Effector memory CD8-positive, alpha-beta T cell (primary cell): ENCODE results near the gene MYT1.

Experiments
- ATAC-seq: fragments of 150-1000 bp; cut with Tn5 transposase; replicated peaks from 2 replicates; pipeline ENCODE4 v1.10.0; 2021; ENCODE audit warnings: mild to moderate bottlenecking, moderate library complexity
- DNase-seq, 3 experiments: peaks; one replicate each; pipeline ENCODE4 v3.0.0; 2021
- H3K27ac Mint-ChIP-seq, 2 donors: one replicate each; pipeline ENCODE4 v1.8.0; 2022; ENCODE audit warnings: mild to moderate bottlenecking in 2 of 2, mixed read lengths in 2 of 2, moderate library complexity in 2 of 2
- H3K27me3 Mint-ChIP-seq, 2 donors: one replicate each; pipeline ENCODE4 v1.8.0; 2022; ENCODE audit warnings: mixed read lengths in 2 of 2
- H3K36me3 Mint-ChIP-seq: one replicate; pipeline ENCODE4 v1.8.0; 2022; ENCODE audit warnings: mild to moderate bottlenecking, moderate library complexity, mixed read lengths; ENCODE audit not compliant: insufficient read depth
- H3K4me1 Mint-ChIP-seq, 2 donors: one replicate each; pipeline ENCODE4 v1.8.0; 2022; ENCODE audit warnings: low read depth in 2 of 2, mixed read lengths in 2 of 2
- H3K4me3 Mint-ChIP-seq, 2 donors: one replicate each; pipeline ENCODE4 v1.8.0; 2022; ENCODE audit warnings: mild to moderate bottlenecking in 2 of 2, mixed read lengths in 2 of 2, moderate library complexity in 2 of 2
- H3K9me3 Mint-ChIP-seq, 2 donors: one replicate each; pipeline ENCODE4 v1.8.0; 2022; ENCODE audit warnings: mixed read lengths in 2 of 2

MYT1 gene

DNA sequence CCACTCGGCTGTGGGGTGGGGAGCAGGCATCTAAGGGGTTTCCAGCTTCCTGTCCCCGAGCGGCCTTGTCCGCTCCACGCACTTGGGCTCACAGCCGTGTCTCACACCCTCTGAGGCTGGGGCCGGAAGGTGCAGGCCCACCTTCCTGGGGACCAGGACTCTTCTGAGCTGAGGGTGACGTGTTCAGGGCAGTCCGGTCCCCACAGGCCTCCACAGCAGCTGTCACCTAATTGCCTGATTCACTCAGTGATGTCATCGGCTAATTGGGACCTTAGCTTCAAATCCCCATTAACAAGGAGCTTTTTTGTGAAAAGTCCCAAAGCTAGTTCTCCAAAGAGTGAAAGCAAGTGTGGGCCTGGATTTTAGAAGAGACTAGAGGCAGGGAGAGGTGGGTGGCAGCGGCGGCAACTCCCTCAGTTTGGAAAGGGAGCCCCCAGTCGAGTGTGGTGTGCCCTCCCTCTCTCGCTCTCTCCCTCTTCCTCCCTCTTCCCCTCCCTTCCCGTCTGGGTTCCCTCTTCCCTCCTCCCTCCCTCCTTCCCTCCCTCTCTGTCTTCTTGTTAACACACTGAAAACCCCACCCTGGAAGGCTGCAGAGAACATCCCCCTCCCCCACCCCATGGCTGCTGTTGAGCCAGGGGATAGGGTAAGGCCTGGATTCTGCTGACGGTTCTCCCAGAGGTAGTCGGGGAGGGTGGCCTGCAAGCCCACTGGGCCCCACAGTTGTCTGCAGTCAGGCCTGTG is 39.0 kb downstream of the MYT1 start:
- H3K27me3 Mint-ChIP-seq: peaks cover 26 to 63% of the 10 kb centered on the region in 2 donors
- H3K4me3 Mint-ChIP-seq: no peak overlapping the region
- H3K4me1 Mint-ChIP-seq: peaks cover 0 to 3% of the 10 kb centered on the region in 2 donors
- ATAC-seq (no peak), DNase-seq (no peak)
- H3K36me3 Mint-ChIP-seq: no peaks in the 10 kb centered on the region
- no peaks in the 10 kb centered on the region for H3K9me3 Mint-ChIP-seq
- no peak overlapping the region for H3K27ac Mint-ChIP-seq

DNA sequence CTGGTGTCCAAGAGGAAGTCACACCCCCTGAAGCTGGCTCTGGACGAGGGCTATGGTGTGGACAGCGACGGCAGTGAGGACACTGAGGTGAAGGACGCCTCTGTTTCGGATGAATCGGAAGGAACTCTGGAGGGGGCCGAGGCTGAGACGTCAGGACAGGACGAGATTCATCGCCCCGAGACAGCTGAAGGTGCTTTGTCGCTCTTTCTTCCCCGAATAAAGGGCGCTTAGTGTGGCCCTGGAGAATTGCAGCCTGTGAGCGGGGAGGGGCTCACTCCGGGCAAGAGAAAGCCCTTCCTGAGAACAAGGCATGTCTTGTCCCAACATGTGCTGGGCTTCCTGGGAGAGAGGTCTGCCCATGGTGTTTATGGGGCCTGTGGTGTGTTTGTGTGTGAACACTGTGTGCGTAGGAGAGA is 41.4 kb downstream of the MYT1 start:
- peaks cover 0 to 3% of the 10 kb centered on the region in 2 donors for H3K4me1 Mint-ChIP-seq
- no peaks in the 10 kb centered on the region for H3K36me3 Mint-ChIP-seq
- no peak overlapping the region for H3K27ac Mint-ChIP-seq
- ATAC-seq (no peak), DNase-seq (no peak)
- no peaks in the 10 kb centered on the region for H3K9me3 Mint-ChIP-seq
- peaks cover 34 to 62% of the 10 kb centered on the region in 2 donors for H3K27me3 Mint-ChIP-seq
- no peak overlapping the region for H3K4me3 Mint-ChIP-seq

DNA sequence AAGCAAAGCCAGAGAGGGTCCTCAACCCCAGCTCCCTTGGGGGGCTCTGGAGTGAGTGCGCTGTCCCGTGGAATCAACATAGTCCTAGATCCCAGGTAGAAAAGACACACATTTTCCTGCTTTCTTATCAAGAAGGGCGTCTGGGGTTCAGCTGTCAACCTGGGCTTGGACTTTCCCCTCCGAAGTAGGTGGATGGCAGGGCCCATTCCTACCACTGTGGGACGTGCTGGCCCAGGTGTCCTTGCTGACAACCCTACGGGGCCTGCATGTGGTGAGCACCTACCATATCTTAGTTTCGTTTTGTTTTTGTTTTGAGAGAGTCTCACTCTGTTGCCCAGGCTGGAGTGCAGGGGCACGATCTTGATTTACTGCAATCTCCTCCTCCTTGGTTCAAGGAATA is 42.4 kb downstream of the MYT1 start:
- ATAC-seq (no peak), DNase-seq (no peak)
- no peak overlapping the region for H3K4me3 Mint-ChIP-seq
- H3K9me3 Mint-ChIP-seq: no peaks in the 10 kb centered on the region
- H3K36me3 Mint-ChIP-seq: no peaks in the 10 kb centered on the region
- no peak overlapping the region for H3K27ac Mint-ChIP-seq
- peaks cover 32 to 63% of the 10 kb centered on the region in 2 donors for H3K27me3 Mint-ChIP-seq
- H3K4me1 Mint-ChIP-seq: no peaks in the 10 kb centered on the region

DNA sequence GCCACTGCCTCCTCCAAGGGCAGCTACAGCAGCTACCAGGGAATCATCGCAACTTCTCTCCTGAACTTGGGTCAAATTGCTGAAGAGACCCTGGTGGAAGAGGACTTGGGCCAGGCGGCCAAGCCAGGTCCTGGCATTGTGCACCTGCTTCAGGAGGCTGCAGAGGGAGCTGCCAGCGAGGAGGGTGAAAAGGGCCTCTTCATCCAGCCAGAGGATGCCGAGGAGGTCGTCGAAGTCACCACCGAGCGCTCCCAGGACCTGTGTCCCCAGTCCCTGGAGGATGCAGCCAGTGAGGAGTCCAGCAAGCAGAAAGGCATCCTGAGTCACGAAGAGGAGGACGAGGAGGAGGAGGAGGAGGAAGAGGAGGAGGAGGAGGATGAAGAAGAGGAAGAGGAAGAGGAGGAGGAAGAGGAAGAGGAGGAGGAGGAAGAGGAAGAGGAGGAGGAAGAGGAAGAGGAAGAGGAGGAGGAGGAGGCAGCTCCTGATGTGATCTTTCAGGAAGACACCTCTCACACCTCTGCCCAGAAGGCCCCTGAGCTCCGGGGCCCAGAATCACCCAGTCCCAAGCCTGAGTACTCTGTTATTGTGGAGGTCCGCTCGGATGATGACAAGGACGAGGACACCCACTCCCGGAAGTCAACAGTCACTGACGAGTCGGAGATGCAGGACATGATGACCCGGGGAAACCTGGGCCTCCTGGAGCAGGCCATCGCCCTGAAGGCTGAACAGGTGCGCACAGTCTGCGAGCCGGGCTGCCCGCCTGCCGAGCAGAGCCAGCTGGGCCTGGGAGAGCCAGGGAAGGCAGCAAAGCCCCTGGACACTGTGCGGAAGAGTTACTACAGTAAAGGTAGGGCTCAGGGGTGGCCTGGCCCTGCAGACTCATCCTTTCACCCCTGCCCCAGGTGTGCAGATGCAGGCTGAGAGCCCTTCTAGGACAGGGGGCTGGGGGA is 43.7 kb downstream of the MYT1 start:
- ATAC-seq: no peak
- Mint-ChIP-seq H3K27ac (peak overlapping the region in 1 of 2 donors; percentile 77), H3K4me1 (no peaks in the 10 kb centered on the region), H3K27me3 (peaks cover 33 to 66% of the 10 kb centered on the region in 2 donors), H3K36me3 (no peaks in the 10 kb centered on the region), H3K9me3 (no peaks in the 10 kb centered on the region), H3K4me3 (no peak overlapping the region)
- no peak for DNase-seq

DNA sequence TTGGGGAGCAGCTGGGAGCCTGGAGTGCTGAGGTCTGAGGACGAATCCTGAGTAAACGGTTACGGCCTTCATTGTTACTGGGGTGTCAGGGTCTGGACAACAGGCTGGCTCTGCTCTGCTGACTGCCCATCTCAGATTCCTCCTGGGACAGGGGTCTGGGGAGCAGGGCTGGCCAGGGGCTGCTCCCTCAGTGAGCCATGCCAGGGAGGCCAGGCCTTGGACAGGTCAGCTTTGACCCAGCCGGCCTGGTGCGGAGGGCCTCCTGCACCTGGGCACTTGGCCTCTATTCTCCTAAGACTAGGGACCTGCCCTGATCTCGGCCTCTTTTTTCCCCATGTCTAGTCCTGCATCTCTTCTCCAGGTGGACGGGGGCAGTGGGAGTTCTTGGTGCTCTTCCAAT is 44.9 kb downstream of the MYT1 start:
- no peaks in the 10 kb centered on the region for H3K4me1 Mint-ChIP-seq
- DNase-seq (no peak), ATAC-seq (no peak)
- no peaks in the 10 kb centered on the region for H3K36me3 Mint-ChIP-seq
- H3K27ac Mint-ChIP-seq: no peak overlapping the region
- peaks cover 33 to 72% of the 10 kb centered on the region in 2 donors for H3K27me3 Mint-ChIP-seq
- no peaks in the 10 kb centered on the region for H3K9me3 Mint-ChIP-seq
- no peak overlapping the region for H3K4me3 Mint-ChIP-seq

DNA sequence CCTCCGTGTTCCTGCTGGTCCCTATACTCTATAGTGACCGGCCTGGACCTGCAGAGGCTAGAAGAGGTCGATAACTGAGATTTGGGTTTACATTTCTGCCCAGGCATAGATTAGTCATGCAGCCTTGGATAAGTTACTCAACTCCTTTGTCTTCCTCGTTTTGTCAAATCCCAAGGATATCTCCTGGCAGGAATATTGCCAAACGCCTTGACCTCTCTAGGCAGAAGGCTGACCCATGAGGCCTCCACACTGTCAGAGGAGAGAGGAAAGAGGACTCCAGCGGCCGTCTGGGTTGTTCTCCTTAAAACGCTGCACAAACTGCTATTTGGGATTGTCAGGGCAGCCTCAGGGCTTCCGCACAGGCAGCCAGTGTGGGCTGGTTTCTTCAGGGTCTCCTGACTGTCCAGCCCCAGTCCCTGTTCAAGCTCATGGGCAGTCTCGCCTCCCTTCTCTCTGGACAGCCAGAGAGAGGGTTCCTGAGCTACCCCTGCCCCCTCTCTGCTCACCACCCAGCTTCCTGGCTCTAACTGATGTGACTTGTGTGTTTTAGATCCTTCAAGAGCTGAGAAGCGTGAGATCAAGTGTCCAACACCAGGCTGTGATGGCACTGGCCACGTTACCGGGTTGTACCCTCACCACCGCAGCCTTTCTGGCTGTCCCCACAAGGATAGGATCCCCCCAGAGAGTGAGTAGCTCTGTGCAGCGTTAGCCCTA is 46.6 kb downstream of the MYT1 start:
- Mint-ChIP-seq H3K36me3 (no peaks in the 10 kb centered on the region), H3K4me1 (peaks cover 2 to 4% of the 10 kb centered on the region in 2 donors), H3K27me3 (peaks cover 40 to 77% of the 10 kb centered on the region in 2 donors), H3K27ac (no peak overlapping the region), H3K4me3 (no peak overlapping the region), H3K9me3 (no peaks in the 10 kb centered on the region)
- no peak for ATAC-seq
- no peak for DNase-seq

DNA sequence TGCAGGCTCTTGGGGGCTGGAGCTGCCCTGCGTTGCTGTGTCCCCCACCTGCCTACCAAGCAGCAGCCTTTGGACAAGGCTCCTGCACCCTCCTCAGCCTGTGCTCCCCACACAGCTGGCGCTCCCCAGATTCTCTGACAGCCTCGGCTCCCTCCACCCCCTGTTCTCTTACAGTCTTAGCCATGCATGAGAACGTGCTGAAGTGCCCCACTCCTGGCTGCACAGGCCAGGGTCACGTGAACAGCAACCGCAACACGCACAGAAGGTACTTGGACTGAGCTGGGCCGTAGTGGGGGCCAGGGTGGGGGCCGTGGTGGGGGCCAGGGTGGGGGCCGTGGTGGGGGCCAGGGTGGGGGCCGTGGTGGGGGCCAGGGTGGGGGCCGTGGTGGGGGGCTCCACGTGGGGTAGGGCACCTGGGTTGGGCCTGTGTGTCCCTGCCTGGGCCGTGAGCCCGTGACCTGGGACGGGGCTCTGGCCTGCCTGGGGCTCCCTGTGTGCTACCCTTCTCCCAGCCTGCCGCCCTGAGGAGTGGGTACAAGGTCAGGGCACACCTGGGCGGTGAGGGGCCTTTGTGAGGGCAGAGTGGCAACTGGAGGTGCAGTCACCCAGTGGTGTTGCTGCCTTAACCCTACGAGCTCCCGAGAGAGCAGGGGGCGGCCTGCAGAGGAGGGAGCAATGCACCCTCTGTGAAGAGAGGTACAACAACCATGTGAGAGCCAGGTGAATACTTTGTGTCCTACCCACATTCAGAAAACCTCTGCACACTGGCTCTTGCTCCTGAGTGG is 47.8 kb downstream of the MYT1 start:
- Mint-ChIP-seq H3K27me3 (peaks cover 40 to 70% of the 10 kb centered on the region in 2 donors), H3K36me3 (no peaks in the 10 kb centered on the region), H3K27ac (no peak overlapping the region), H3K9me3 (no peaks in the 10 kb centered on the region), H3K4me1 (peaks cover 2 to 4% of the 10 kb centered on the region in 2 donors), H3K4me3 (no peak overlapping the region)
- DNase-seq: no peak
- ATAC-seq: no peak

DNA sequence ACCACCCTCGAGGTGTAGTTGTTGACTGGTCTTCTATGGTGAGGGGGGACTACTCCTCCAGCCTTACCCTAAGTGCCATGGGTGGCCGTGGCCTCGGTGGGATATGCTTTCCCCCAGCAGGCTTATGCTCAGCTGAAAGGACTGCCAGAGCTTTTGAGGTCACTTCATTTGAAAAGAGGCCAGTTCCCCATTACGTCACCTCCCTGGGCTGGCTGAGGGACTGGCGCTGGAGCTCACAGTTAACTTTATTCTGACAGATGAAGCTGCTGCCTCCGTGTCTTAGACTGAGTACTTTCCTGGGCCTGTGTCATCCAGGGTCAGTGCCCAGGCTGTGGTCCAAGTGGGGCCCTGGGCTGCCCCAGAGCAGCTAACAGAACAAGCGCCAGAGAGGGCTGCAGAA is 48.5 kb downstream of the MYT1 start:
- H3K4me3 Mint-ChIP-seq: no peak overlapping the region
- no peaks in the 10 kb centered on the region for H3K9me3 Mint-ChIP-seq
- no peak overlapping the region for H3K27ac Mint-ChIP-seq
- H3K27me3 Mint-ChIP-seq: peaks cover 35 to 65% of the 10 kb centered on the region in 2 donors
- H3K36me3 Mint-ChIP-seq: no peaks in the 10 kb centered on the region
- H3K4me1 Mint-ChIP-seq: peaks cover 2 to 4% of the 10 kb centered on the region in 2 donors
- DNase-seq (no peak), ATAC-seq (no peak)

DNA sequence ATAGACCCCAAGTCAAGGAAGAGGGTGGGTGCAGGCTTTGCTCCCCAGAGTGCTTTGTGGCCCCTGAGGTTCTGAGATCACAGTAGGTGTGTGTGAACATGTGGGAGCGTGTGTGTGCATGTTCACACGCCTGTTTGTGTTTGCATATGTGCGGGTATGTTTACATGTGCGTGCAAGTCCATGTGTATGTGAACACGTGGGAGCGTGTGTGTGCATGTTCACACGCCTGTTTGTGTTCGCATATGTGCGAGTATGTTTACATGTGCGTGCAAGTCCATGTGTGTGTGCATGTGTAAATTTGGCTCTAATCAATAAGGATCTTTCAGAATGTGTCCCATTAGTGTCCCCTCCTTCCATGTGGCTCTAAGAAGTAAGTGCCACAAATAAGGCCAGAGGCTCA is 49.9 kb downstream of the MYT1 start:
- H3K36me3 Mint-ChIP-seq: no peaks in the 10 kb centered on the region

DNA sequence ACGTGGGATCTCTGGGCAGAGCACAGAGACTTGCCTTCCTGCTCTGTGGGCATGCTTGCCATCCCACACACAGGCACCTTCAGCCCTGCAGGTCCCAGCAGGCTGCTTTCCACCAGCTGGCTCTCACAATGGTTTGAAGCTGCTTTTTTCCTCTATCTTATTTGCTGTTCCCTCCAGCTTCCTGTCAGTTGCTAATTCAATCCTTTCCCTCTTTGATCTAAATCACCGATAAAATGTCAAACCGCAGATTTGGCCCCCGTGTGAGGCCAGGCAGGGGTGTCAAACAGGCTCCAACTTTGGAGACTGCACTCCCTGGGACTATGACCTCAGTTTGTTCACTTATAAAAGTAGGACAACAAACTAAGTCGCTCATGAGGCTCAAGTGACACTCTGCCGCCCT is 50.7 kb downstream of the MYT1 start:
- no peak overlapping the region for H3K4me3 Mint-ChIP-seq
- H3K27me3 Mint-ChIP-seq: peaks cover 15 to 52% of the 10 kb centered on the region in 2 donors
- peaks cover 4 to 5% of the 10 kb centered on the region in 2 donors for H3K4me1 Mint-ChIP-seq
- DNase-seq (no peak), ATAC-seq (no peak)
- H3K9me3 Mint-ChIP-seq: no peaks in the 10 kb centered on the region
- no peaks in the 10 kb centered on the region for H3K36me3 Mint-ChIP-seq
- no peak overlapping the region for H3K27ac Mint-ChIP-seq

More for the DNA sequence above, 49.9 kb downstream of the MYT1 start:
- Mint-ChIP-seq H3K4me1 (peaks cover 4% of the 10 kb centered on the region in 2 donors), H3K9me3 (no peaks in the 10 kb centered on the region), H3K4me3 (no peak overlapping the region), H3K27ac (no peak overlapping the region), H3K27me3 (peaks cover 23 to 55% of the 10 kb centered on the region in 2 donors)
- ATAC-seq (no peak), DNase-seq (no peak)

DNA sequence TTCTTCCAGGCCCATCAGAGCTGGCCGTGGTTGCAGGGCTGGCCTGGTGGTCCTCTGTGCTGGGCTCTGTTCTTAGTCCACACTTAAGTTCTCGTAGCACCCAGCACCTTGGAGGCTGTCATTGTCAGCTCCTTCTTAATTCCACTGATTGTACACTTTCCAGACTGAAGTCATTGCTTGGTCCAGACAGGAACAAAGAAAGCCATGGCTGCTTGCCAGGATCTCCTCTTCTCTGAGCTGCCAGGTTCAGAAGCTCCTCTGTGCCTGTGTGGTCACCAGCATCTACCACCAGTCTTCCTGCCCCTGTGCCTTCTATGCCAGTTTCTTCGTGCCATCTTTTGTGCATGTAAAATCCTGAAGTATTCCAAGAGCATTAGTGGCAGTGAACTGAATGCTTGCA is 51.8 kb downstream of the MYT1 start:
- H3K4me1 Mint-ChIP-seq: peaks cover 4 to 5% of the 10 kb centered on the region in 2 donors
- no peak overlapping the region for H3K4me3 Mint-ChIP-seq
- ATAC-seq (no peak), DNase-seq (no peak)
- no peaks in the 10 kb centered on the region for H3K36me3 Mint-ChIP-seq
- no peak overlapping the region for H3K27ac Mint-ChIP-seq
- H3K27me3 Mint-ChIP-seq: peaks cover 14 to 44% of the 10 kb centered on the region in 2 donors
- no peaks in the 10 kb centered on the region for H3K9me3 Mint-ChIP-seq

DNA sequence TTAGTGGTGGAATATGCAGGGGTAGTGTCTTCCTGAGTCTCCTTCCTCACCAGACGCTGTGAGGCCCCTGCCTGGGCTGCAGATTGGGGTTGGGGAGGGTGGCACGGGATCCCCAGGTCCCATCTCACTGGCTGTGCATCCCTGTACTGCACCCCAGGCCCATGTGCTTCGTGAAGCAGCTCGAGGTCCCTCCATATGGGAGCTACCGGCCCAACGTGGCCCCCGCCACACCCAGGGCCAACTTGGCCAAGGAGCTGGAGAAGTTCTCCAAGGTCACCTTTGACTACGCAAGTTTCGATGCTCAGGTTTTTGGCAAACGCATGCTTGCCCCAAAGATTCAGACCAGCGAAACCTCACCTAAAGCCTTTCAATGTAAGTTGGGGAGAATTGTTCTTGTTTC is 52.7 kb downstream of the MYT1 start:
- DNase-seq: no peak
- no peak overlapping the region for H3K4me3 Mint-ChIP-seq
- H3K4me1 Mint-ChIP-seq: peaks cover 4 to 5% of the 10 kb centered on the region in 2 donors

More for the DNA sequence above, 52.7 kb downstream of the MYT1 start:
- no peak for ATAC-seq
- no peaks in the 10 kb centered on the region for H3K36me3 Mint-ChIP-seq
- no peaks in the 10 kb centered on the region for H3K9me3 Mint-ChIP-seq
- H3K27me3 Mint-ChIP-seq: peaks cover 16 to 44% of the 10 kb centered on the region in 2 donors
- H3K27ac Mint-ChIP-seq: no peak overlapping the region
